HepG2 (cell line): ENCODE data around the gene MYO15A. TPM values are rescaled to one million over a fixed set of nuclear protein-coding genes. Genes with fewer than 3 reads are reported as not detected.

Source experiments
- CHD2 ChIP-seq: IDR thresholded peaks from 2 replicates; pipeline ENCODE4 v1.6.1; 2011; ENCODE audit warnings: low read depth, low read length, improper control_type of control experiment
- CSRNP2 ChIP-seq: sonication (generic); formaldehyde crosslinking; conservative IDR thresholded peaks from 2 replicates; pipeline ENCODE4 v1.8.0; 2022; ENCODE audit warnings: low read depth, missing genetic modification reagents
- DR1 ChIP-seq: sonication (generic); formaldehyde crosslinking; IDR thresholded peaks from 2 replicates; pipeline ENCODE4 v1.8.0; 2021; ENCODE audit warnings: mild to moderate bottlenecking, missing genetic modification reagents, inconsistent platforms
- E2F1 ChIP-seq: sonication (generic); formaldehyde crosslinking; IDR thresholded peaks from 2 replicates; pipeline ENCODE4 v1.5.0; 2020; ENCODE audit warnings: missing genetic modification reagents
- EP300 ChIP-seq, 3 experiments: sonication (generic) in 1 of 3; formaldehyde crosslinking in 1 of 3; IDR thresholded peaks; 2 replicates each; pipeline versions ENCODE4 v1.5.1 to v1.6.1; 2011 to 2020; ENCODE audit warnings: low read depth in 2 of 3, low read length in 2 of 3, borderline replicate concordance in 1 of 3, improper control_type of control experiment in 1 of 3, mild to moderate bottlenecking in 1 of 3, missing genetic modification reagents in 1 of 3, moderate library complexity in 1 of 3
- HMGXB4 ChIP-seq, 2 experiments: sonication (generic) in 1 of 2; formaldehyde crosslinking in 1 of 2; IDR thresholded peaks; 2 replicates each; pipeline versions ENCODE4 v1.4.0 to v1.6.1; 2018 to 2020; ENCODE audit warnings: missing genetic modification reagents in 2 of 2, borderline replicate concordance in 1 of 2, low read depth in 1 of 2, mild to moderate bottlenecking in 1 of 2, missing biosample characterization in 1 of 2
- JDP2 ChIP-seq: sonication (generic); formaldehyde crosslinking; IDR thresholded peaks from 2 replicates; pipeline ENCODE4 v1.8.1; 2022; ENCODE audit warnings: missing genetic modification reagents, borderline replicate concordance
- KLF15 ChIP-seq: sonication (generic); formaldehyde crosslinking; IDR thresholded peaks from 2 replicates; pipeline ENCODE4 v1.8.1; 2023; ENCODE audit warnings: borderline replicate concordance, mild to moderate bottlenecking, inconsistent platforms, missing genetic modification reagents, mixed read lengths
- MAFK ChIP-seq, 2 experiments: IDR thresholded peaks in 1 of 2; conservative IDR thresholded peaks in 1 of 2; 2 replicates each; pipeline ENCODE4 v1.6.1; 2011; ENCODE audit warnings: improper control_type of control experiment in 2 of 2, low read length in 2 of 2
- MATR3 ChIP-seq: sonication (generic); formaldehyde crosslinking; IDR thresholded peaks from 2 replicates; pipeline ENCODE4 v1.4.0; 2020; ENCODE audit warnings: missing genetic modification reagents
- MEIS2 ChIP-seq: sonication (generic); formaldehyde crosslinking; IDR thresholded peaks from 2 replicates; pipeline ENCODE4 v1.9.0; 2021; ENCODE audit warnings: mild to moderate bottlenecking, missing genetic modification reagents
- NFIB ChIP-seq: sonication (generic); formaldehyde crosslinking; IDR thresholded peaks from 2 replicates; pipeline ENCODE4 v1.9.0; 2021; ENCODE audit warnings: missing genetic modification reagents, mild to moderate bottlenecking, borderline replicate concordance
- PRDM4 ChIP-seq: sonication (generic); formaldehyde crosslinking; IDR thresholded peaks from 2 replicates; pipeline ENCODE4 v1.9.0; 2021; ENCODE audit warnings: missing genetic modification reagents, borderline replicate concordance
- ZBTB26 ChIP-seq: IDR thresholded peaks from 2 replicates; pipeline ENCODE4 v1.6.1; 2016; ENCODE audit warnings: missing compliant biosample characterization, missing genetic modification reagents, borderline replicate concordance
- ZNF746 ChIP-seq: sonication (generic); formaldehyde crosslinking; IDR thresholded peaks from 2 replicates; pipeline ENCODE4 v1.8.0; 2022; ENCODE audit warnings: mild to moderate bottlenecking, missing genetic modification reagents
- ZNF792 ChIP-seq: IDR thresholded peaks from 2 replicates; pipeline ENCODE4 v1.6.1; 2016
- ZNF839 ChIP-seq: sonication (generic); formaldehyde crosslinking; IDR thresholded peaks from 2 replicates; pipeline ENCODE4 v1.4.0; 2020; ENCODE audit warnings: missing genetic modification reagents, mild to moderate bottlenecking, borderline replicate concordance
- ZNF891 ChIP-seq: sonication (generic); formaldehyde crosslinking; IDR thresholded peaks from 2 replicates; pipeline ENCODE4 v1.5.0; 2020; ENCODE audit warnings: mild to moderate bottlenecking, missing genetic modification reagents
- polyA plus RNA-seq, 8 experiments: library from polyadenylated mRNA; depleted of rRNA in 3 of 8; stranded (reverse) in 7 of 8; unstranded in 1 of 8; fragments of >200 nt; fragmentation: Illumina TruSeq in 4 of 8; extraction: Trizol in 4 of 8; gene quantifications; 2 replicates each; pipeline versions ENCODE4 v1.2.1 to v1.2.3, GENCODE V29; 2011 to 2016; ENCODE audit warnings: low read depth in 4 of 8, missing spikeins in 1 of 8, mixed read lengths in 1 of 8; ENCODE audit not compliant: insufficient read depth in 1 of 8
- total RNA-seq, 5 experiments: library from RNA; depleted of rRNA; stranded (reverse); fragments of >200 nt; fragmentation: Illumina TruSeq; extraction: Trizol; gene quantifications; 2 replicates each; pipeline ENCODE4 v1.2.3, GENCODE V29; 2016; ENCODE audit warnings: low read depth in 1 of 5
- TF ChIP-seq, protein P1 (sequence below): sonication (generic); formaldehyde crosslinking; IDR thresholded peaks from 2 replicates; pipeline ENCODE4 v1.4.0; 2020; ENCODE audit warnings: mild to moderate bottlenecking, missing genetic modification reagents

MYO15A gene
- total and polyA plus RNA-seq, 2 of the 13 experiments (the other 11 are each of a cell fraction or from before 2014, with no cell fraction given) = 0.07 to 0.20 TPM

DNA sequence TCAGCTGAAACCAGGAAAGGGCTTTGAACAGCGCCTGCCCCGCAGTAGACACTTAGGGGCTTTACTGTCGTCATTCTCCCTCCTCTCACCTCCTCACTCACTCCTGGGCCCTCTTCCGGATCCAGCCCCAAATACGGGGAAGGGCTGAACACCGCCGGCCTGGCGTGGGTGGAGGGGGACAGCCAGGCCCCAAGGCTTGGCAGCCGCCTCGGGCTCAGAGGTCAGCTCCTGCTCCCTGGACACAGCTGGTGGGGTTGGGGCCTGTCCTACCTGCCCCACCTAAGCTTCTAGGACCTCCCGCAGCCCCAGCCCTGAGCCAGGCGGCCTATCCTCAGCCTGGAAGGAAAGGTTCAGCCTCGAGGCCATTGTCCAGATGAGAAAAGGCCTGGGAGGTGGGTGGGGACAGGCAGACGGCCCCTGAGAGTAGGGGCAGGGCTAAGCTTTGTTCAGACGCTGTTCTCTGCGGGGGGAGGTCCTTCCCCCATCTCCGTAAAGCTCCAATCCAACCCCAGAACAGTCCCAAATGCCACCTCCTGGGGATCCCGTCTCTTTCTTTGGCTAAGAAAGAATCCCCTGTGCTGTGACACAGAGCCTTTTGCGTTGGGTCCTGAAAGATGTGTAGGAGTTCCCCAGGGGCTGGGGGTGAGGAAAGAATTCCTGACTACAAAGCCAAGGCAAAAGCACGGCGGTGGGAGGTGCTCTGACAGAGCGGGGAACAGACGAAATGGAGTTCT, 116.0 kb downstream of the MYO15A start (continued):
- TF ChIP-seq MEIS2 (CRISPR knock-in tag) (peak; percentile 12; the same call in 1 of the 2 replicates), NFIB (no peak), CHD2 (no peak), JDP2 (no peak), EP300 (IDR thresholded peaks at IDR 0.05; ENCODE audit: low read depth in 2 of 2, low read length in 2 of 2) (no peak), EP300 (CRISPR knock-in tag; IDR thresholded peaks at IDR 0.05; ENCODE audit: borderline replicate concordance) (no peak), DR1 (peak; percentile 15; the same call in 1 of the 2 replicates), E2F1 (CRISPR knock-in tag) (no peak), ZNF891 (CRISPR knock-in tag) (peak; percentile 36; the same call in 1 of the 2 replicates), ZBTB26 (CRISPR knock-in tag) (0 out of 2 replicates have a peak, but pooled peaks have one; percentile 12), MAFK (conservative IDR thresholded peaks at IDR 0.05 in 1 of 2, IDR thresholded peaks at IDR 0.05 in 1 of 2; ENCODE audit: low read length in 2 of 2) (no peak), ZNF839 (CRISPR knock-in tag) (no peak), HMGXB4 (CRISPR knock-in tag; IDR thresholded peaks at IDR 0.05; ENCODE audit: borderline replicate concordance in 1 of 2, low read depth in 1 of 2) (peak; percentile 18 to 59; a peak in 1 of 4 replicates), PRDM4 (no peak), CSRNP2 (CRISPR knock-in tag) (no peak), KLF15 (CRISPR knock-in tag) (no peak), MATR3 (CRISPR knock-in tag) (no peak), ZNF746 (CRISPR knock-in tag) (no peak), ZNF792 (no peak)
- TF ChIP-seq, protein P1, sequence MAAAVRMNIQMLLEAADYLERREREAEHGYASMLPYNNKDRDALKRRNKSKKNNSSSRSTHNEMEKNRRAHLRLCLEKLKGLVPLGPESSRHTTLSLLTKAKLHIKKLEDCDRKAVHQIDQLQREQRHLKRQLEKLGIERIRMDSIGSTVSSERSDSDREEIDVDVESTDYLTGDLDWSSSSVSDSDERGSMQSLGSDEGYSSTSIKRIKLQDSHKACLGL = peak; percentile 31; the same call in 1 of the 2 replicates
